Central memory CD8-positive, alpha-beta T cell (primary cell): ENCODE measurements around the gene CD58.

Experiments used
- ATAC-seq: fragments of 150-1000 bp; cut with Tn5 transposase; replicated peaks from 2 replicates; pipeline ENCODE4 v1.10.0; 2022; ENCODE audit warnings: mild to moderate bottlenecking, moderate FRiP score, moderate number of reproducible peaks; ENCODE audit not compliant: poor library complexity, severe bottlenecking; ENCODE audit errors: extremely low read depth
- DNase-seq, 2 donors: peaks; one replicate each; pipeline ENCODE4 v3.0.0; 2021; ENCODE audit warnings: low spot score in 2 of 2
- H3K27ac Mint-ChIP-seq: one replicate; pipeline ENCODE4 v1.8.0; 2022; ENCODE audit warnings: low read depth, mild to moderate bottlenecking, moderate library complexity, mixed read lengths
- H3K27me3 Mint-ChIP-seq: one replicate; pipeline ENCODE4 v1.8.0; 2022; ENCODE audit warnings: mixed read lengths
- H3K36me3 Mint-ChIP-seq: one replicate; pipeline ENCODE4 v1.8.0; 2022; ENCODE audit warnings: mild to moderate bottlenecking, moderate library complexity, mixed read lengths; ENCODE audit not compliant: insufficient read depth
- H3K4me1 Mint-ChIP-seq: one replicate; pipeline ENCODE4 v1.8.0; 2022; ENCODE audit warnings: mixed read lengths
- H3K4me3 Mint-ChIP-seq: one replicate; pipeline ENCODE4 v1.8.0; 2022; ENCODE audit warnings: mild to moderate bottlenecking, moderate library complexity, mixed read lengths
- H3K9me3 Mint-ChIP-seq: one replicate; pipeline ENCODE4 v1.8.0; 2022; ENCODE audit warnings: mixed read lengths

CD58 gene

DNA sequence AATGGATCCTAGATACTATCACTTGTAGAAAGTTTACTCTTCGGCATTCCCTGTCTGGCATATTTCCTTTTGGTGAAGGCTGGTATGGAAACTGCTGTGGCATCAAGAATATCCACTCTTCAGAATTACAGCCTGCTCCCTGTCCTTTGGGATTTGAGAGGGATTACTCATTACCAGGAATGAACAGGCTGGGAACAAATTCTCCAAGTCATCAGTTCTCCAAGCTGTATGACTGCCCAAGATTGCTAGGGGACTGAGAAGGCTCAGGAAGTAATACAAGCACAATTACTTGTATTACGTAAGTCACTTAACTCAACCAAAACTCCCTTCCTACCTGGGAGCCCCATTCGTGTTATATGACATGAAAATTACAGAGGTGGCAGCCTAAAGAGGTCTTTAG is 49.6 kb downstream of the CD58 start:
- Mint-ChIP-seq H3K9me3 (no peaks in the 10 kb centered on the region), H3K4me3 (no peak overlapping the region), H3K4me1 (peaks cover 33% of the 10 kb centered on the region), H3K27ac (no peak overlapping the region), H3K27me3 (no peaks in the 10 kb centered on the region), H3K36me3 (peaks cover 10% of the 10 kb centered on the region)
- ATAC-seq (no peak), DNase-seq (no peak)

DNA sequence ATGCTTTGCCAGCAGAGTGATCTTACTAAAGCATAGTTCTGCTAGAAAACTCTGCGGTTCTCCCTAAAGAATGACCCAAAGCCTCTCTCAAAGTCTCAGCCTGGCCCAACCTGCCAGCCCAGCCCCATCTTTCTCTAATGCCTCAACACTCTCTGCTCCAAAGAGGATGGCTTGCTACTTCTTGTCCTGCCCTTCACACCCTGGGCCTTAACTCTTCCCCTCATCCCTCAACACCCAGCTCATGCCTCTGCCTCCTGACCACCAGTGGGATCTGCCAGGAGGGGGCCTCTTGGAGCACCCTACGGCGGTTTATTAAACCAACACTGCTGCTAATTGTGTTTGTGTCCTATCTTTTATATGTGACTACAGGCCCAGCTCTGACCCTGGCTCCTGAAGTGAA is 52.4 kb downstream of the CD58 start:
- Mint-ChIP-seq H3K9me3 (no peaks in the 10 kb centered on the region), H3K27me3 (no peaks in the 10 kb centered on the region), H3K27ac (peak overlapping the region; percentile 100), H3K4me1 (peaks cover 44% of the 10 kb centered on the region), H3K4me3 (no peak overlapping the region), H3K36me3 (peaks cover 16% of the 10 kb centered on the region)
- no peak for DNase-seq
- no peak for ATAC-seq

DNA sequence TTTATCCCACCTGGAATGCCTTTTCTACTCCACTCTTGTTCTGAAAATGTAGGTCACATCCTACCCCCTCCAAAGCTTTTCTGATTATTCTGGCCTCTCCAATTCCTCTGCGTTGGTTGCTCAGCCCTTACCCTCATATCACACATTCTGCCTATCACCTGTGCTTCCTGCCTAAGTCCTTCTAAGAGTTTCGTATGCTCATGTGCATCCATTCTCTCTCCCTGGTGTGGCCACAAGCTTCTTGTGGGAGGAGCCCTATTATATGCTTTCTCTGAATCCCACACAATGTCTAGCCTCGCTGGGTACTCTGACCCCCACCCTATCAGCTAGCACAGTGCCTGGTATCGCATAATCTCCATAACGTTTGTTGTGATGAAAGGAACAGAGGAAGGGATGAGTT is 54.2 kb downstream of the CD58 start:
- peaks cover 16% of the 10 kb centered on the region for H3K36me3 Mint-ChIP-seq
- no peak for DNase-seq
- H3K9me3 Mint-ChIP-seq = peaks cover 3% of the 10 kb centered on the region
- H3K27ac Mint-ChIP-seq = peak overlapping the region; percentile 100
- no peaks in the 10 kb centered on the region for H3K27me3 Mint-ChIP-seq
- ATAC-seq = no peak
- no peak overlapping the region for H3K4me3 Mint-ChIP-seq
- H3K4me1 Mint-ChIP-seq = peaks cover 54% of the 10 kb centered on the region

DNA sequence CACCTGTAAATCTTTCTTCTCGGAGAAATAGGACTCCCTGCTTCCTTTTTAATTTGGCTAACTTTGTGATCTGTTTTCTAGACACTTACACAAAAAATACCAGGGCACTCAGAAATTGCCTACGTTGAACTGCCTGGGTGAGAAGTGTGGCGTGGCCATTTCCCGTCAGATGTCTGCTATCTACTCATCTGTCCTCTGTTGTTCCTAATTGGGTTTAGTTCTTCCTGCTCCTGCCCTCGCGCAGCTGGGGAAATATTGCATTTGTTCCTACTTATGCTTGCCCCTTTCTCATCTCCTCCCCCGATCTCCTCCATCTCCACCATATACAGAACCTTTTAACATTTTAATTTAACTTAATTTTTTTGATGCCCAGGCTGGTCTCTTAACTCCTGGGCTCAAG is 55.1 kb downstream of the CD58 start:
- H3K36me3 Mint-ChIP-seq = peaks cover 13% of the 10 kb centered on the region

DNA sequence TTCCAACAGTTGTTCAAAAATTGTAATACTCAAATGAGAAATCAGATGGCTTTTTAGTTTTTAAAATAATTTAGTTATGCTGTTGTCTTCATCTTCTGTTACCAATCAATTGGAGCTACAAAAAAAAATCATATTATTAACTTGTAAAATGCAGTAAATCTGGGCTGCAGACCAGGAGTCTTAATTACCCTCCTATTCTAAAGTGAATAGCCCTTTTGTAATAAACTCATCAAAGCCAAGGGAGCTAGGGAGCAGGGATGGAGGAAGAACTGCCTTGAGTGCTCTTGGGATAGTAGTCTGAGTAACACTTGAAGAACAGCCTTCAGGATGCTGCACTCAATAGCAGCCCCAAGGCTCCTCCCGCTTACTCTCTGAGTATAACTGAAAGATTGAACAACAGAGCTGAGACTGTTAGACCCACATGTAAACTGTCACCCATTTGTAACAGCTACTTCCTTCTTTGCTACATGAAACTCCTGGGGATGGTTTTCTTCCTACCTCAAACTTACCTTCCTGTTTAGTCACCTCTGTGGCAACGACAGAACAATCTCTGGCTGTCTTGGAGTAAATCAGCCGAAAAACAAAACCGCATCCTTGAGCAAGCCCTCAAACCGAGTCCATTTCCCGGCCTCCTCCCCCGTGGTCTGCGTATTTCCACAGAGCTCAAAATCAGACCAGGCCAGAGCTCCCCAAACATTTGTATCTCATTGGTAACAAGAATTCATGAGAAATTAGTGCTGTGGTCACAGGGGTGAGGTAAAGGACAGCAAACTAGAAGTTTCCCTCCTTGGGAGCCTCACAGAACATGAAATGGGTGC is 55.9 kb downstream of the CD58 start:
- Mint-ChIP-seq H3K9me3 (peaks cover 6% of the 10 kb centered on the region), H3K36me3 (peaks cover 13% of the 10 kb centered on the region), H3K27ac (peak overlapping the region; percentile 100), H3K4me3 (peak overlapping the region; percentile 66), H3K27me3 (no peaks in the 10 kb centered on the region), H3K4me1 (peaks cover 67% of the 10 kb centered on the region)
- ATAC-seq = peak; percentile 72
- peak; percentile 44 to 65 for DNase-seq

More for the DNA sequence above, 55.1 kb downstream of the CD58 start:
- DNase-seq (peak in 1 of 2 donors; percentile 40), ATAC-seq (peak; percentile 75)
- Mint-ChIP-seq H3K27ac (peak overlapping the region; percentile 100), H3K4me3 (peak overlapping the region; percentile 66), H3K27me3 (no peaks in the 10 kb centered on the region), H3K9me3 (peaks cover 6% of the 10 kb centered on the region), H3K4me1 (peaks cover 63% of the 10 kb centered on the region)

DNA sequence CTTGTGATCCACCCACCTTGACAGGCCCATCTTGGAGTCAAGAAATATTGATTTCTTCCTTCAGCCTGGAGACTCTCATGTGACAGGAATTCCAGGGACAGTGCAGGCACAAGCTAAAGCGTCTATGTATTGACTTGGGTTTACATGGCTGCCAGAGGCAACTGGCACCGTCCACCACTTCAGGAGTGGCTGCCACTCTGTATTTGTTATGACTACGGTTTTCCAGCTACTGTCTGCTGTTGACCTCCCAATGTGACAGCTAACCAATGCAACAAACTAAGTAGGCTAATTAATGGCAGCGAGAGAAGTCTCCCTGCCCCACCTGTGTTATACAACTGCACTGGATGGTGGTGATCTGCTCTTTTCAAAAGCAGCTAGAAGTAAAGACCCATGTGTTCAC is 56.9 kb downstream of the CD58 start:
- Mint-ChIP-seq H3K27me3 (no peaks in the 10 kb centered on the region), H3K9me3 (peaks cover 6% of the 10 kb centered on the region), H3K4me3 (no peak overlapping the region), H3K27ac (peak overlapping the region; percentile 100), H3K36me3 (peaks cover 13% of the 10 kb centered on the region), H3K4me1 (peaks cover 75% of the 10 kb centered on the region)
- ATAC-seq = no peak
- no peak for DNase-seq

DNA sequence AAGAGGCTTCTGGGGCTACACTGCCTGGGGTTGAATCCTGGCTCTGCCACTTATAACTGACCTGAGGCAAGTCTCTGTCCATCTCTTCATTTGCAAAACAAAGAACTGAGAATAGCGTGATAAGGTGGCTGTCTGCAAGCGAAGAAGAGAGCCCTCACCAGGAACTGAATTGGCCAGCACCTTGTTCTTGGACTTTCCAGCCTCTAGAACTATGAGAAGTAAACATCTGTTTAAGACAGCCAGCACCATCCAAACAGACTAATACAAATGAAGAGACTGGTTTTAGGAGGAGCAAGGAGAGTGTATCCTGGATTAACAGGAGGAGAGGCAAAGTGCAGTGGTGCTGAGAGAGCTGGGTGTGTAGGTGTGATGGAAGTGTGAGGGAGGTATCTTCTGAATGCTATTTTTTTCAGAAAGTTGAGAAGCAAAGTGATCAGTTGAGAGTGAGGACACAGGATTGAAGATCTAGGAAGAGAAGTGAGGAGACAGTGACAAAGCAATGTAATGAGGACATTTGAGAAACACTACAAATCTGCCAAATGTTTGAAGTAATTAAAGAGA is 59.3 kb downstream of the CD58 start:
- H3K4me3 Mint-ChIP-seq = peak overlapping the region; percentile 11
- no peak for ATAC-seq
- peak overlapping the region; percentile 100 for H3K27ac Mint-ChIP-seq

DNA sequence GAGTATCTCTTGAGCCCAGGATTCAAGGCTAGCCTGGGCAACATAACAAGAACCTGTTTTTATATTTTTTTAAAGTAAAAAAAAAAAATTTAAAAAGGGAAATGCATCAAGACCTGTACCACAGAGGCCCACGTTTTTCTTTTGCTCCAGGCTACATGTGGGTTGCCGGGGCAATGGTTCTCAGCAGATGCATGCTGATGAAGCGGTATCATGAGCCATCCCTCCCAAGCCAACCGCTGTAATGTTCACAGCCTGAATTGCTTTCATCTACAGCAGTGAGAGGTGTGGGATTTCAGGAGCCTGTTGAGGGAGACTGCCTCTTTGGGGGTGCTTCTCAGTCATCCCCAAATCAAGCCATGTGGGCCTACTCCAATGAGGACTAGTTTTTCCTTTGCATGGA is 60.5 kb downstream of the CD58 start:
- no peak for ATAC-seq
- H3K27me3 Mint-ChIP-seq = no peaks in the 10 kb centered on the region
- H3K4me1 Mint-ChIP-seq = peaks cover 58% of the 10 kb centered on the region
- no peak for DNase-seq
- peaks cover 3% of the 10 kb centered on the region for H3K36me3 Mint-ChIP-seq
- H3K9me3 Mint-ChIP-seq = peaks cover 6% of the 10 kb centered on the region
- no peak overlapping the region for H3K27ac Mint-ChIP-seq
- H3K4me3 Mint-ChIP-seq = no peak overlapping the region

More for the DNA sequence above, 59.3 kb downstream of the CD58 start:
- H3K9me3 Mint-ChIP-seq = peaks cover 6% of the 10 kb centered on the region
- no peak for DNase-seq
- H3K4me1 Mint-ChIP-seq = peaks cover 70% of the 10 kb centered on the region
- peaks cover 7% of the 10 kb centered on the region for H3K36me3 Mint-ChIP-seq
- no peaks in the 10 kb centered on the region for H3K27me3 Mint-ChIP-seq

DNA sequence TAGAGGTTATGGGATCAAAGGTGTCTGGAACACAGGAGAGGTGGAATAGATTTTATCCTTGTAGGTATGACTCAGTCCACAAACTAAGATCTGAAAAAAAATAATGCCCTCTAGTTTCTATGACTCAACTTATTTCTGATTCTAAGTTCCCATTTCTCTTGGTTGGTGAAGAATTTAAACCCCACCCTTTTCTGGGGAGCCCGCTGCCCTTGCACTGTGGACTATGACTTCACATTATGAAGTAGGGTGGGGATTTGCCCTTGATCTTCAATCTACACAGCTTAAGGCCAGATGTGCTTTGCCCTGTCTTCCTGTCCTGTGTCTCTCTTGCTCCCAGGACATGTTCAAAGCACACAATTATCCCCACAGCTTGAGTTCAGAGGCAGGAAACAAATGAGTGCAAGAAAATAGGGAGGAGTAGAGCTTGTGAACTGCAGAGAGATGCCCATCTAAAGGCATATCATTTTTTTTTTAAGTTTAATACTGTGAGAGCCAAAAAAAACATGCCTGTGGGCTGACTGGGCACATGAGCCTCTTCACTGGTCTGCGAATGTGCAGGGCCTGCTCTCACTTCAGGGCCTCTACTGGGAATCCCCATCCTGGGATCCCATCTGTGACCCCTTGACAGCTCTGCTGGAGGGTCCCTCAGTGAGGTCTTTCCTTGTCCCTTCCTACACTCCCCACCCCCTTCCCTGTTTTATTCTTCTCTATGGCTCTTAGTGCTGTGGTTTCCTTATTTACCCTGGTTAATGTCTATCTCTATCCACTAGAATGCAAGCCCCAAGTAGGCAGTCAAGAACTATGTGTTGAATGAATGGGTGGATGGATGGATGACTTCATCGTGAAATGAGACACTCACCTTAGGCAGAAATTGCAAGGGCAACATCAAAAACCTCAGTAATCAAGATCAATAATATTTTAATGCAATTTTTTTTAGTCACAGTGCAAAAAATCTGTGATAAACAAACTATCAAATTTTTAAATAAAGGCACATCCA is 61.5 kb downstream of the CD58 start:
- DNase-seq = no peak
- Mint-ChIP-seq H3K27ac (peak overlapping the region; percentile 63), H3K4me3 (no peak overlapping the region)

DNA sequence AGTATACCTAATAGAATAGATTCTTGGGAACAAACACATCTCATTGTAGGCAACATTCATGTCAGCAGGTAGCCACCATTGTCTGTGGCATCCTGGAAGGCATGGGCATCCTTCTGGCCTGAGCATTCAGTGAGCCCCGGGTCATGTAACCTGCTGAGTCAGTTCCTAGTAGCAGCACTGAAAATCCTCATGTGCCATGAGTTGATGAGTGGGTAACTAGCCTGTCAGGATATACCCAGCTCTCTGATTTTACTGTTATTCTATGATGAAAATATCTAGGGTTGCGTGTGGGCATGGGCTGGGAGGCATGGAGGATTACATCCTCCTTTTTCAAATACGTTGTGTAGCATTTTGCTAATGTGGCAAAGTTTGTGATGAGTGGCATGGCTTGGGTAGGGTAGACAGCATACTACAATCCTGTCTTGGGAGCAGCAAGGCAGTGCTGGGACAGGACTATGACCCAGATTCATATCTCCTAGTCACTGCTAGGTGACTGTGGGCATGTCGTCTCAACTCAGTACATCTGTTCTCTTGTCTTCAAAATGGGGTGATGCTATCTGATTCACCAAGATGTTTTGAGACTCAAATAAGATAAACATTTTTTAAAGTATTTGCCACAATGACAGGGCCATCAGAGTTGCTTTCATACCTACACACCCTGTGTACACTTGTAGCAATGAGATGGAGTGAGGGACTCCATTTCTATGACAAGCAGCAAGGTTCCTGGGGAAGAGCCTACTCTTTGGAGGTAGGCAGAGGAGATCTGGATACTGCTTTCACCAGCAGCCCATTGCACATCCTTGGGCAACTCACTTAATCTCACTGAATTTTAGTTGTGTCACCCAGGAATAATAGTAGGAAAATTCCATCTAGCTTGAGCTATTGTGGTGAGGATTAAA is 62.5 kb downstream of the CD58 start:
- Mint-ChIP-seq H3K36me3 (peaks cover 5% of the 10 kb centered on the region), H3K27ac (peak overlapping the region; percentile 63), H3K9me3 (peaks cover 6% of the 10 kb centered on the region), H3K27me3 (no peaks in the 10 kb centered on the region), H3K4me3 (no peak overlapping the region), H3K4me1 (peaks cover 70% of the 10 kb centered on the region)
- ATAC-seq = no peak
- no peak for DNase-seq

More for the DNA sequence above, 61.5 kb downstream of the CD58 start:
- H3K9me3 Mint-ChIP-seq = peaks cover 6% of the 10 kb centered on the region
- no peak for ATAC-seq
- H3K4me1 Mint-ChIP-seq = peaks cover 61% of the 10 kb centered on the region
- peaks cover 3% of the 10 kb centered on the region for H3K36me3 Mint-ChIP-seq
- no peaks in the 10 kb centered on the region for H3K27me3 Mint-ChIP-seq

DNA sequence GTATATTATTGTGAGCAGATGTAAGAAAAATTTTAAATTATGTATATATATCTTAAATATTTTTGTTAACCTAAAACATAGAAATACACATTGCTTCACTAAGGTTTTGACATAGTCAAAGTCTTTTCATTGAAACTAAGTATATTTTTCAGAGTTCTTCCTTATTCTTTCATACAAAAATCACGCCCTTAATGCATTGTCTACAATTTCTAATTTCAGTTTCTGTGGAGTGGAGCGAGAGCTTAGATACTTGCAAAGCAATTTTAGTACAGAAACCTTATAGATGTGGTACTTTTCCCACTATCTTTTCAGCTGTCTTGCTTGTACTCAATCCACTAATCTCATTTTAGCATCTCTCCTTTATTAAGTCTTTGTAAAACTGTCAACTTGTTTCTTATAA is 63.2 kb downstream of the CD58 start:
- ATAC-seq (no peak), DNase-seq (no peak)
- peaks cover 5% of the 10 kb centered on the region for H3K36me3 Mint-ChIP-seq
- peaks cover 70% of the 10 kb centered on the region for H3K4me1 Mint-ChIP-seq
- peaks cover 6% of the 10 kb centered on the region for H3K9me3 Mint-ChIP-seq
- H3K4me3 Mint-ChIP-seq = no peak overlapping the region
- H3K27me3 Mint-ChIP-seq = no peaks in the 10 kb centered on the region
- peak overlapping the region; percentile 63 for H3K27ac Mint-ChIP-seq
